HuH-7 (cell line): Measurements from ENCODE around the gene OSBPL1A.

Experiments used
- DNase-seq: peaks from one replicate; pipeline ENCODE4 v3.0.0; 2011; ENCODE audit warnings: low spot score

Gene OSBPL1A

GRCh38 chr18:24397694-24398368 is at the start of gene OSBPL1A:
Gene OSBPL1A, minus strand, starts transcription at chr18:24397824. Its CDS starts 20,291 bp downstream, at chr18:24377533.
- peak; percentile 83 for DNase-seq

DNA sequence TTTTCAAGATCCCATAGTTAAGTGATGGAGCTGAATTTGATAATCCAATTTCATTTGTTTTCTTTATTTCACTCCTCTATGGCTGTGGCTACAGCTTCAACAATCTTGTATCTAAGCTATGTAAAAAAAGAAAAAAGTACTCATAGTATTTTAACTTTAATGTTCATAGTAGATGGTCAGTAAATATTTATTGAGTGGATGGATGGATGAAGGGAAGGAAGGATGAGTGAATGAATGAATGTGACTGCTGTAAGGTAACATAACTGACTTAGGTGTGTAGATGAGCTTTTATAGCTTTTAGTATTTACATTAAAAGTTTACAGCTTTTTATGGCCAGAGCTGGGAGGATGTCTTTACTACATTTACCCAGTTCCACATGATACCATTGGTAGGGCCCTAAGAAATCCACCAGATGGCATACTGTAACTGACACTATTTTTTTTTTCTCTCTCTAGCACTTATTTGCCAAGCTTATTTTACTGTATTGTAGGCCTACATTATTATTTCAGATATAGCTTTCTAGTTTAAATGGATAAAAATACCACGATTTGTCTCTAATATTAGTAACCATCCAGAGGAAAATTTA is 49.4 kb upstream of the OSBPL1A start:
- DNase-seq, result peak; percentile 4

- DNase-seq, result no peak
Observed at GRCh38 chr18:24446453-24446852, 48.8 kb upstream of the OSBPL1A start.

DNA sequence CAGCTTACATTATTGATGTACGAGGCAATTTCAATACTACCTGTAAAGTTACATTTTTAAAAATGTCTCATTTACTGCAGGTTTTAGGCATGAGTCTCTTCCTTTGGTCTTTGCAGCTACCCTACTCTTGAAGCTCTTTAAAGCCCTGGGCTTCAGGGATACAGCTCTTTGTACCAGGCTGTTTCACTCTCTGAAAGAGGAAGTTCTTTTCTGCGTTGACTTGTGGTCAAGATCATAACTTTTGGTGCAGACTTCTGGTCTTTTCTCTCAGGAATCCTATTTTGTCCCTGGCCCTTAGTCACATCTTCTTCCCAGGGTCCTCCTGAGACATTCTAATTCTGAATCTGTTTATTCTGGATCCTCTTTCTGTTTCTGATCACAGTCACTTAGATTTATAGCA is 46.2 kb upstream of the OSBPL1A start:
- DNase-seq, result no peak

- DNase-seq, result no peak
Observed at GRCh38 chr18:24436939-24437338, 39.3 kb upstream of the OSBPL1A start.

GRCh38 chr18:24432618-24433017 is 35.0 kb upstream of the OSBPL1A start:
- DNase-seq, result no peak

DNA sequence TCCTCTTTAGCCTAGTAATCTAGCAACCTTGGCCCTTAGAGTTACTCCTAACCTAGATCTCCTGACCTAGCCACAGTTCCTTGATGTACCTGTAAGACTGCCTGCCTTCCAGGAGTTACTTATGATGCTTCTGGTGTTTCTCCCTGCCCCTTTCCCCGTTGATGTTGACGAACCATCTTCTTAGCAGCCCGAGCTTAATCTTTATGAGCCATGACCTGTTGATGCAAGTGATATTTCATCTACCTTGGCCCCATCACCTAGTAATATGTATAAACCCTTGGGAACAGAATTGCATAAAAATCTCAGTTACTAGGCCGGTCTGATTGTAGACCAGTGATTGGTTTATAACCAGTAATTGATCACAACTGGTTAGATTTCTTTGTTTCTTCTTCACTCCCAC is 31.6 kb upstream of the OSBPL1A start:
- no peak for DNase-seq

DNA sequence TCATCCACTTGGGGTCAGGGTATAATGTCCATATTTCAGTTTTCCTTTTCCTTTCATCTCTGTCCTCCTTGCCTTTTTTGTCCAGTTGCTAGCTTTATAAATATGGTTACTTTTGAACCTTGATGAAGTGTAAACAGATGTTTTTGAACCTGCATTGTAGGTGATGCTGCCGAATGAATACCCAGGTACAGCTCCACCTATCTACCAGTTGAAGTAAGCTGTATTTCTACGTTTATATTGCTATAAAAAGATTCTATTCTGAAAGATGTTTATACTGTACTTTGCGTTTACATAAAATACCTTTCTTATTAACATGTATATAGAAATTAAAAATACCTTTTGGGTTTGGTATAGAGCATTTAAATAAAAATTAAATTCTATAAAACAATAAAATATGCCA is 31.1 kb upstream of the OSBPL1A start:
- DNase-seq, result no peak

- DNase-seq, result peak; percentile 7
Observed at GRCh38 chr18:24427484-24427883, 29.9 kb upstream of the OSBPL1A start.

- DNase-seq, result peak; percentile 70
Observed at GRCh38 chr18:24426398-24427294, 29.0 kb upstream of the OSBPL1A start, which contains the start of gene IMPACT. Gene IMPACT, plus strand, starts transcription at chr18:24426670. Its CDS starts 87 bp downstream, at chr18:24426757.

DNA sequence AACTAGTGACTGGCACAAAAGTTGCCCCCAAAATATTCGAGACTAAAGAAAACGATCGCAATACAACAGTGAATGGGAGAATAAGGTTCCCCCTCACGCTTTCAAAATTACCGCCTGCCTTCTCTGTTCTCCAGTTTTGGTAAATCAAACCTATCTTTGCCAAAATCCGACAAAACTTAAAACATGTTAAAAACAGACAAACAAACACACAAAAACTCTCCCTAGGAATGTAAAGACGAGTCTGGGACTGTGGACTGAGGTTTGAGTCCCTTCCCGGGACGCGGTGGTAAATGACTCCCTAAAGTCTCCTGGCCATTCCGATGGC is 28.4 kb upstream of the OSBPL1A start:
- DNase-seq, result no peak

- DNase-seq, result no peak
Observed at GRCh38 chr18:24421831-24422230, 24.2 kb upstream of the OSBPL1A start.

GRCh38 chr18:24420551-24420950 is 22.9 kb upstream of the OSBPL1A start:
- no peak for DNase-seq

GRCh38 chr18:24417480-24417879 is 19.9 kb upstream of the OSBPL1A start:
- no peak for DNase-seq

- no peak for DNase-seq
Observed at GRCh38 chr18:24414349-24415003, 16.9 kb upstream of the OSBPL1A start.

DNA sequence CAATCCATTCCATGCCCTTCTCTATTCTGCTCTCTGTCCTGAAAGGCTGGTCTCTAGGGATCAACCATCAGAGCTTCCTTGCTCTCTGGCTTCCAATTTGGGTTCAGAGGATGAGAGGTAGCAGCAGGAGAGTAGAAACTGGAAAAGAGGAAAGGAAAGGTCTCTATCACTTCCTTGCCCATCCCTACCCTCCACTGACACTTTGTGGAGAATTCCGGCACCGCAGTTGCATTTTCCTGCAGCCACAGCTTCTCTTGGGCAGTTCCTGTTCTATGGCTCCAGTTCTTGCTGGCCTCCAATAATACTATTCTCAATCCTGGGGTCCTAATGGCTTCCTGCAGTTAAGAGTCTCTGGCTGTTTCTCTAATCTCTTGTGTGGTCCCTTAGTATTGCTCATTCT is 15.5 kb upstream of the OSBPL1A start:
- no peak for DNase-seq

- no peak for DNase-seq
Observed at GRCh38 chr18:24408496-24408895, 10.9 kb upstream of the OSBPL1A start.

GRCh38 chr18:24404591-24404990 is 7.0 kb upstream of the OSBPL1A start:
- no peak for DNase-seq

DNA sequence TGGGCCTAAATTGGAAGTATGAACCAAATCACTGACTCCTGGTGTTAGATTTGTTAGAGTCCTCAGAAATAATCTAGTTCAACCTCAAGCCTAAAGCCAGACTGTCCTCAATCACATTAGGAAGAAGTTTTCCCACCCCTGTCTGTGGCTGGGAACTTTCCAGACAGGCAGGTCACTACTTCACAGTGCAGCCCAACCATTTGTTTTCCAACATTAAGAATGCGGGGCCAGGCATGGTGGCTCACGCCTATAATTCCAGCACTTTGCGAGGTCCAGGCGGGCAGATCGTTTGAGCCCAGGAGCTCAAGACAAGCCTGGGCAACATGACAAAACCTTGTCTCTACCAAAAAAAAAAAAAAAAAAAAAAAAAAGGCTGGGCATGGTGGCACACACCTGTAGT is 5.5 kb upstream of the OSBPL1A start:
- DNase-seq, result no peak

GRCh38 chr18:24402209-24402785 is 4.7 kb upstream of the OSBPL1A start:
- DNase-seq, result no peak

DNA sequence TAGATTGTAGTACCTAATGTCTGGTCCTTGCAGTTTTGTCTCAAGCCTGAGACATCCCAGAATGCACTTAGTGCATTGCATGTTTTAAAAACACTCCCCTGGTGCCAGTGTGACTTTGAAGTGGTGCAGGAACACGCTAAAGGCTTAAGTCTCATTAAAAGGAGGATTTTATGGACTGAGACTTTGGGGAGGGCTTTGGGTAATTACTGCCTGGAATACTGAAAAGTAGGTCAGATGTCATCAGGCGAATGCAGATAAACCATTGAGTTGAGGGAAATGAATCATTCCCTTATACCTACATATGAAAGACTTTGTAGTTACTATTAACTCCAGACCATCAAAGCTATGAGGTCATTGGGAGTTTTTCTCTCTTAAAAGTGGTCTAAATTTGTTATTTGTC is 3.0 kb upstream of the OSBPL1A start:
- DNase-seq, result no peak

DNA sequence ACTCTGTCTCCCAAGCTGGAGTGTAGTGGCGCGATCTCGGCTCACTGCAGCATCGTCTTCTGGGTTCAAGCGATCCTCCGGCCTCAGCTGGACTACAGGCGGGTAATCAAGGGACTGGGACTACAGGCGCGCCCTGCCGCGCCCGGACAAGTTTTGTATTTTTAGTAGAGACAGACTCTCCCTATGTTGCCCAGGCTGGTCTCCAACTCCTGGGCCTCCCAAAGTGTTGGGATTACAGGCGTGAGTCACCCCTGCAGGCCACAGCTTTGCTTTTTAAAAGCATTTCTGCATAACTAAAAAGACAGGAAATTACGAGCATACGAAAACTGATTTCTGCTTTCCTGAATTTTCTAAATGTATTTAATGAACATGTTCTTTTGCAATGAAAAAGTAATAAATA is 916 bp upstream of the OSBPL1A start:
- no peak for DNase-seq
